OCI-LY1 (cell line): ENCODE data around the gene FGFR1OP2.

Experiments used
- H2AFZ ChIP-seq: fragments of 200-600 bp; sonication (generic), shearing (Covaris generic); 2 replicates; pipeline ENCODE4 v1.6.0; 2014; ENCODE audit warnings: antibody characterized with exemption, mild to moderate bottlenecking, low read length
- H3F3A ChIP-seq: fragments of 200-600 bp; sonication (generic), shearing (Covaris generic); 2 replicates; pipeline ENCODE4 v1.6.0; 2014; ENCODE audit warnings: mild to moderate bottlenecking, antibody characterized with exemption, low read length, moderate library complexity; ENCODE audit not compliant: insufficient read depth
- H3K27ac ChIP-seq: fragments of 200-600 bp; sonication (generic); 2 replicates; pipeline ENCODE4 v1.5.1; 2014; ENCODE audit warnings: low read length, mixed run types, mild to moderate bottlenecking, low read depth; ENCODE audit not compliant: poor library complexity, severe bottlenecking
- H3K27me3 ChIP-seq: fragments of 200-600 bp; sonication (generic); 2 replicates; pipeline ENCODE4 v1.6.0; 2014; ENCODE audit warnings: antibody characterized with exemption, mild to moderate bottlenecking, low read length, moderate library complexity; ENCODE audit not compliant: insufficient read depth
- H3K36me3 ChIP-seq: fragments of 200-600 bp; sonication (generic); 2 replicates; pipeline ENCODE4 v1.6.1; 2014; ENCODE audit warnings: mild to moderate bottlenecking, antibody characterized with exemption, low read length, moderate library complexity, mixed read lengths; ENCODE audit not compliant: insufficient read depth
- H3K4me1 ChIP-seq: fragments of 200-600 bp; sonication (generic); 2 replicates; pipeline ENCODE4 v1.5.1; 2014; ENCODE audit warnings: mild to moderate bottlenecking, low read length, moderate library complexity; ENCODE audit not compliant: insufficient read depth, severe bottlenecking
- H3K4me2 ChIP-seq: fragments of 200-600 bp; sonication (generic), shearing (Covaris generic); 2 replicates; pipeline ENCODE4 v1.6.1; 2014; ENCODE audit warnings: low read length
- H3K4me3 ChIP-seq: fragments of 200-600 bp; sonication (generic); 2 replicates; pipeline ENCODE4 v1.5.1; 2014; ENCODE audit warnings: low read length, low read depth, mild to moderate bottlenecking, mixed read lengths; ENCODE audit not compliant: poor library complexity, severe bottlenecking
- H3K79me2 ChIP-seq: fragments of 200-600 bp; shearing (Covaris generic); 2 replicates; pipeline ENCODE4 v1.6.1; 2016; ENCODE audit warnings: mixed run types, low read length, mixed read lengths; ENCODE audit not compliant: insufficient read depth
- H3K9ac ChIP-seq: fragments of 200-600 bp; sonication (generic), shearing (Covaris generic); 2 replicates; pipeline ENCODE4 v1.6.1; 2014; ENCODE audit warnings: mild to moderate bottlenecking, low read length, mixed read lengths
- H3K9me2 ChIP-seq: fragments of 200-600 bp; sonication (generic), shearing (Covaris generic); 2 replicates; pipeline ENCODE4 v1.6.1; 2014; ENCODE audit warnings: low read depth, mild to moderate bottlenecking, low read length, mixed read lengths
- H3K9me3 ChIP-seq: fragments of 200-600 bp; shearing (Covaris generic); 2 replicates; pipeline ENCODE4 v1.6.1; 2014; ENCODE audit warnings: low read length, mixed read lengths
- H4K20me1 ChIP-seq: fragments of 200-600 bp; sonication (generic), shearing (Covaris generic); 2 replicates; pipeline ENCODE4 v1.6.0; 2016; ENCODE audit warnings: mild to moderate bottlenecking, low read length; ENCODE audit not compliant: insufficient read depth
- EZH2 ChIP-seq: fragments of 200-600 bp; sonication (generic), shearing (Covaris generic); IDR thresholded peaks from 2 replicates; pipeline ENCODE4 v1.8.0; 2017; ENCODE audit warnings: borderline replicate concordance, mixed run types, mild to moderate bottlenecking, antibody characterized with exemption, low read length, moderate library complexity, mixed read lengths
- TF ChIP-seq, protein P1 (sequence below): fragments of 200-600 bp; sonication (generic), shearing (Covaris generic); IDR thresholded peaks from 2 replicates; pipeline ENCODE4 v1.5.1; 2017; ENCODE audit warnings: mild to moderate bottlenecking, antibody characterized with exemption, low read length, moderate library complexity, mixed read lengths

The FGFR1OP2 gene

DNA sequence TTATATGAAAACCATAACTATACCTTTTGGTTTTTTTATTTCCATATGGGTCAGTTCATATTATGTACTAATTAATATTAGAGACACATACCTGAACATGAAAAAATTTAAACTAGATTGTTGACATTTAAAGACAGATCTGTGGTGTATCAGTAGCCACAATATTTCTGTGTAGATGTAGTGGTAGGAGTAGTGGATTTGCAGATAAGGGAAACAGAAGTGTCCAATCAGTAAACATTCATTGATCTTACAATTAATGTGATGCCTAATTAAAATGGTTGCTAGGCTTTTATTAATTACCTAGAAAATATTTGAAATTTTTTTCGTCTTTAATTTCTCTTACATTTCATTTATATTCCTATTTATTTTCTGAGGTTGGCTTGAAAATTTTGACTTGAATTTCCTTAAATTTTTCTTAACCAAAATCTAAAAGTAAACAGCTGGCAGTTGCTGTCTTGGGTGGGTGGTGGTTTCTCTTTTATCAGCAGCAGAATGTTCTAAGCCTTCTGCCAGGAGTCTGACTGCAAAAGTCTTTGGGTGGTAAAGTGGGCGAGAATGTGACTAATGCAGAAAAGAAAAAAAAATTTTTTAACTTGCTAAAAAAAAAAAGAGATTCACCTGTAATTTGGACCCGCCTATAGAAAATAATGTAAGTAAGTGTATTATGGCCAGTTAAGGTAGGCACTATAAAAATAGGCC lies 2.4 kb downstream of the FGFR1OP2 start:
- Histone ChIP-seq H3K9ac (peak overlapping the region; percentile 94), H3K27ac (peak overlapping the region; percentile 78)

DNA sequence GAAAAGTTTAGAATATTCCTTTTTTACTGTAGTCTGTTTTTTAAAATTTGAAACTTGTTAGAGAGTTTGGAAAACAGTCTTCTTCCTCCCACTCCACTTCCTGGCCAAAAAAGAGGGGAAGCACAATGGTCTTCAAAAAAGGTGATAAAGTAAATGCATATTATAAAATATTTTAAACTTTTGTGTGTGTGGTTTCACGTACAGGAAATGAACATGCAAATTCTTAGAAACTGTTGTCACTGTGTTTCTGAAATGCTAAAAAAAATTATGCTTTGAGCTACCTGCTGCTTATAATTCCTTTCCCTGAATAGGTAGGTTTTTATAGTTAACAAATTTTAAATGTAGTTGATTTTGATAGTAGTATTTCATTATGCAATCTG lies 2.9 kb downstream of the FGFR1OP2 start:
- 0 out of 2 replicates have a peak, but pooled peaks cover 3% of the 10 kb centered on the region for H3F3A ChIP-seq
- no peaks in the 10 kb centered on the region for H3K9me2 ChIP-seq
- H2AFZ ChIP-seq, result no peak overlapping the region
- no peaks in the 10 kb centered on the region for H3K27me3 ChIP-seq
- peak overlapping the region; percentile 82 for H3K4me2 ChIP-seq
- peaks cover 50% of the 10 kb centered on the region for H3K4me1 ChIP-seq
- peak overlapping the region; percentile 94 for H3K9ac ChIP-seq
- H3K27ac ChIP-seq, result peak overlapping the region; percentile 78
- peak overlapping the region; percentile 90 for H3K4me3 ChIP-seq
- peaks cover 7% of the 10 kb centered on the region for H3K9me3 ChIP-seq
- H3K36me3 ChIP-seq, result peaks cover 17% of the 10 kb centered on the region
- TF ChIP-seq, protein P1, sequence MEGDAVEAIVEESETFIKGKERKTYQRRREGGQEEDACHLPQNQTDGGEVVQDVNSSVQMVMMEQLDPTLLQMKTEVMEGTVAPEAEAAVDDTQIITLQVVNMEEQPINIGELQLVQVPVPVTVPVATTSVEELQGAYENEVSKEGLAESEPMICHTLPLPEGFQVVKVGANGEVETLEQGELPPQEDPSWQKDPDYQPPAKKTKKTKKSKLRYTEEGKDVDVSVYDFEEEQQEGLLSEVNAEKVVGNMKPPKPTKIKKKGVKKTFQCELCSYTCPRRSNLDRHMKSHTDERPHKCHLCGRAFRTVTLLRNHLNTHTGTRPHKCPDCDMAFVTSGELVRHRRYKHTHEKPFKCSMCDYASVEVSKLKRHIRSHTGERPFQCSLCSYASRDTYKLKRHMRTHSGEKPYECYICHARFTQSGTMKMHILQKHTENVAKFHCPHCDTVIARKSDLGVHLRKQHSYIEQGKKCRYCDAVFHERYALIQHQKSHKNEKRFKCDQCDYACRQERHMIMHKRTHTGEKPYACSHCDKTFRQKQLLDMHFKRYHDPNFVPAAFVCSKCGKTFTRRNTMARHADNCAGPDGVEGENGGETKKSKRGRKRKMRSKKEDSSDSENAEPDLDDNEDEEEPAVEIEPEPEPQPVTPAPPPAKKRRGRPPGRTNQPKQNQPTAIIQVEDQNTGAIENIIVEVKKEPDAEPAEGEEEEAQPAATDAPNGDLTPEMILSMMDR, result no peak
- no peak for TF ChIP-seq EZH2
- no peaks in the 10 kb centered on the region for H4K20me1 ChIP-seq
- H3K79me2 ChIP-seq, result peaks cover 91% of the 10 kb centered on the region

More for the DNA sequence above, 2.4 kb downstream of the FGFR1OP2 start:
- no peaks in the 10 kb centered on the region for H3K9me2 ChIP-seq
- H3K4me3 ChIP-seq, result peak overlapping the region; percentile 90
- 0 out of 2 replicates have a peak, but pooled peaks cover 3% of the 10 kb centered on the region for H3F3A ChIP-seq
- H3K4me1 ChIP-seq, result peaks cover 56% of the 10 kb centered on the region
- peaks cover 17% of the 10 kb centered on the region for H3K36me3 ChIP-seq
- TF ChIP-seq, protein P1, result no peak
- TF ChIP-seq EZH2, result no peak
- H4K20me1 ChIP-seq, result no peaks in the 10 kb centered on the region
- peaks cover 91% of the 10 kb centered on the region for H3K79me2 ChIP-seq
- peak overlapping the region; percentile 82 for H3K4me2 ChIP-seq
- H3K9me3 ChIP-seq, result peaks cover 7% of the 10 kb centered on the region; the same call in 1 of the 2 replicates
- H2AFZ ChIP-seq, result no peak overlapping the region
- no peaks in the 10 kb centered on the region for H3K27me3 ChIP-seq

- Histone ChIP-seq H3K27me3 (no peaks in the 10 kb centered on the region), H3F3A (no peaks in the 10 kb centered on the region), H3K4me3 (no peak overlapping the region), H3K4me1 (peaks cover 9% of the 10 kb centered on the region), H3K36me3 (peaks cover 44% of the 10 kb centered on the region), H4K20me1 (no peaks in the 10 kb centered on the region), H3K9me2 (no peaks in the 10 kb centered on the region), H3K79me2 (peaks cover 93% of the 10 kb centered on the region), H3K9me3 (peaks cover 18% of the 10 kb centered on the region), H3K4me2 (no peak overlapping the region), H3K9ac (no peak overlapping the region), H2AFZ (no peak overlapping the region), H3K27ac (no peak overlapping the region)
- TF ChIP-seq, protein P1, result no peak
- TF ChIP-seq EZH2, result no peak
Measured at GRCh38 chr12:26948309-26948708, 10.0 kb downstream of the FGFR1OP2 start.
